Neutrophil (primary cell): Measurements from ENCODE around the gene CKB.

ENCODE experiments used
- H3K27ac ChIP-seq: fragments of 200-600 bp; sonication (generic); 2 replicates; pipeline ENCODE4 v1.5.1; 2016; ENCODE audit warnings: mild to moderate bottlenecking, moderate library complexity
- H3K27me3 ChIP-seq: fragments of 200-600 bp; sonication (generic); 2 replicates; pipeline ENCODE4 v1.6.0; 2016; ENCODE audit warnings: mild to moderate bottlenecking
- H3K36me3 ChIP-seq: fragments of 200-600 bp; sonication (generic); 2 replicates; pipeline ENCODE4 v1.5.1; 2017
- H3K4me1 ChIP-seq, 2 experiments: fragments of 200-600 bp in 1 of 2; sonication (generic) in 1 of 2; 1 replicate in 1 of 2; 2 replicates in 1 of 2; pipeline versions ENCODE4 v1.5.1 to v1.6.1; 2013 to 2016; ENCODE audit warnings: low read depth in 1 of 2, low read length in 1 of 2, mild to moderate bottlenecking in 1 of 2, moderate library complexity in 1 of 2; ENCODE audit not compliant: control insufficient read depth in 1 of 2, insufficient read depth in 1 of 2
- H3K4me3 ChIP-seq, 2 experiments: fragments of 200-600 bp in 1 of 2; sonication (generic) in 1 of 2; 1 replicate in 1 of 2; 2 replicates in 1 of 2; pipeline ENCODE4 v1.5.1; 2013 to 2016; ENCODE audit warnings: low read depth in 1 of 2, low read length in 1 of 2, mild to moderate bottlenecking in 1 of 2, moderate library complexity in 1 of 2
- H3K9me3 ChIP-seq: fragments of 200-600 bp; sonication (generic); 2 replicates; pipeline ENCODE4 v1.5.1; 2016
- TF ChIP-seq, protein P1 (sequence below): fragments of 200-600 bp; sonication (generic); IDR thresholded peaks from 2 replicates; pipeline ENCODE4 v1.5.1; 2016; ENCODE audit warnings: antibody characterized with exemption

CKB gene

DNA sequence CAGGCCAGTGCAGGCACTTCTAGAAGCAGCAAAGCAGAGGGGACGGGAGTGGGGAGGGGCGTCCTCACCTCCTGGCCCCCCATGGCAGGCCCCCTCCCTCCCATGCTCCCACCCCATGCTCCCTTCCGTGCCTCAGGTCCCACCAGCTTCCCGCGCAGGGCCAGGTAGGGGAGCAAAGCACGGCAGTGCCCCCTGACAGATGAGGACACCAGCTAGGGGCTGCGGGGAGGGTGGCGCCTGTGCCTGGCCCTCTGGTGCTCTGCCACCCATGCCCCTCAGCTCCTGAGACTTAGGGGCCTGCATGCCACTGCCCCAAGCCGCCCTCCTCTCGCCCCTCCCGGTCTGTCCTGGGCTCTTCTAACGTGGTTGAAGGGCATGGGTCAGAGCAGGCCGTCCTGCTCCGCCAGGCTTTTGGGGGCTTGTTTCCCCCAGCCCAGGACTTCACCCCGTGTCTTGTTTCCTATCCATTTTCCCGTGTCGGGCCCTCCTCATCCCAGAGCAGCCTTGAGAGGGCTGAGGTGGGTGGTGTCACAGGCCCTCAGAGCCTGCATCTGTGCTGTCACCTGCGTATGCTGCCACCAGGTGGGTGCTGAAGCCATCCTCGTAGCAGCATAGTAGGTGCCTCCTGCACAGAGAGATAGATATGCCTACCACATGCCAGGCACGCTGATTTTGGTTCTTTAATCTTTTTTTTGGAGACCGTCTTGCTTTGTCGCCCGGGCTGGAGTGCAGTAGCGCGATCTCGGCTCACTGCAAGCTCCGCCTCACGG, 16.6 kb upstream of the CKB start:
- no peaks in the 10 kb centered on the region for H3K9me3 ChIP-seq
- TF ChIP-seq, protein P1, sequence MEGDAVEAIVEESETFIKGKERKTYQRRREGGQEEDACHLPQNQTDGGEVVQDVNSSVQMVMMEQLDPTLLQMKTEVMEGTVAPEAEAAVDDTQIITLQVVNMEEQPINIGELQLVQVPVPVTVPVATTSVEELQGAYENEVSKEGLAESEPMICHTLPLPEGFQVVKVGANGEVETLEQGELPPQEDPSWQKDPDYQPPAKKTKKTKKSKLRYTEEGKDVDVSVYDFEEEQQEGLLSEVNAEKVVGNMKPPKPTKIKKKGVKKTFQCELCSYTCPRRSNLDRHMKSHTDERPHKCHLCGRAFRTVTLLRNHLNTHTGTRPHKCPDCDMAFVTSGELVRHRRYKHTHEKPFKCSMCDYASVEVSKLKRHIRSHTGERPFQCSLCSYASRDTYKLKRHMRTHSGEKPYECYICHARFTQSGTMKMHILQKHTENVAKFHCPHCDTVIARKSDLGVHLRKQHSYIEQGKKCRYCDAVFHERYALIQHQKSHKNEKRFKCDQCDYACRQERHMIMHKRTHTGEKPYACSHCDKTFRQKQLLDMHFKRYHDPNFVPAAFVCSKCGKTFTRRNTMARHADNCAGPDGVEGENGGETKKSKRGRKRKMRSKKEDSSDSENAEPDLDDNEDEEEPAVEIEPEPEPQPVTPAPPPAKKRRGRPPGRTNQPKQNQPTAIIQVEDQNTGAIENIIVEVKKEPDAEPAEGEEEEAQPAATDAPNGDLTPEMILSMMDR: no peak
- no peak overlapping the region for H3K27ac ChIP-seq
- H3K4me1 ChIP-seq: no peaks in the 10 kb centered on the region
- no peaks in the 10 kb centered on the region for H3K36me3 ChIP-seq
- H3K27me3 ChIP-seq: peaks cover 43% of the 10 kb centered on the region
- no peak overlapping the region for H3K4me3 ChIP-seq

DNA sequence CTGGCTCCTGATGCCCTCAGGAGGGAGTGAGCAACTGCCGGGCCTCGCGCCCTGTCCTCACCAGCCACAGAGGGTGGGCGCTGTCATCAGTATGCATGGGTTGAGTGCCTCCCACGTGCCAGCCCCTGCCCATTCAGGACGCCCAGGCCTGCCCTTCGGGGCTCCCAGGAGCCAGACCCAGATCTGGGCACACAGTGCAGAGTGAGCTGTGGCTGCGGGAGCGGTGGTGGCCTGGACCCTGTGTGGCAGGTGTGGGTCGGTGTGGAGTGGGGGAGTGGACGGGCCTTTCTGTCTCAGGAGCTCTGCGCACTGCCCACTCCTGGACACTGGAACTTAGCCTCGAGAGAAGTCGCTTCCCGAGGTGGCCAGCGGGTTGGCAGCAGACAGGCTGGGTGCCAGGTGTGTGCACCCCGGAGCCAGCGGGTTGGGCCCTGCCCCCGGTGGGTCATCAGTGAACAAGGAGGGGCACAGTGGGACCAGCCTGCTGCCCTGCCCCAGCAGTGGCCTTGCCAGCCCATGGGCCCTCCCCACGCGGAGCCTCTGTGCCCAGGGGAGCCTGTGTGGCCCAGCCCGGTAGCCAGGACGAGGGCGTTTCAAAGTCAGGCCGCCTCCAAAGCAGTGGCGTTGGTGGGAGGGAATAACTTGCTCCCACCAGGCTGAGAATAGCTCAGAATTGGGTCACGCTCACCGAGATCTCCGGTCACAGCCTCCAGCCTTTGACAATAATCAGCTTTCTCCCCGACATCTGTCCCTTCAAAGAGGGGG, 15.8 kb upstream of the CKB start:
- no peak overlapping the region for H3K27ac ChIP-seq
- TF ChIP-seq, protein P1: no peak
- no peaks in the 10 kb centered on the region for H3K36me3 ChIP-seq
- peaks cover 43% of the 10 kb centered on the region for H3K27me3 ChIP-seq
- no peaks in the 10 kb centered on the region for H3K9me3 ChIP-seq
- H3K4me1 ChIP-seq: no peaks in the 10 kb centered on the region
- no peak overlapping the region for H3K4me3 ChIP-seq

DNA sequence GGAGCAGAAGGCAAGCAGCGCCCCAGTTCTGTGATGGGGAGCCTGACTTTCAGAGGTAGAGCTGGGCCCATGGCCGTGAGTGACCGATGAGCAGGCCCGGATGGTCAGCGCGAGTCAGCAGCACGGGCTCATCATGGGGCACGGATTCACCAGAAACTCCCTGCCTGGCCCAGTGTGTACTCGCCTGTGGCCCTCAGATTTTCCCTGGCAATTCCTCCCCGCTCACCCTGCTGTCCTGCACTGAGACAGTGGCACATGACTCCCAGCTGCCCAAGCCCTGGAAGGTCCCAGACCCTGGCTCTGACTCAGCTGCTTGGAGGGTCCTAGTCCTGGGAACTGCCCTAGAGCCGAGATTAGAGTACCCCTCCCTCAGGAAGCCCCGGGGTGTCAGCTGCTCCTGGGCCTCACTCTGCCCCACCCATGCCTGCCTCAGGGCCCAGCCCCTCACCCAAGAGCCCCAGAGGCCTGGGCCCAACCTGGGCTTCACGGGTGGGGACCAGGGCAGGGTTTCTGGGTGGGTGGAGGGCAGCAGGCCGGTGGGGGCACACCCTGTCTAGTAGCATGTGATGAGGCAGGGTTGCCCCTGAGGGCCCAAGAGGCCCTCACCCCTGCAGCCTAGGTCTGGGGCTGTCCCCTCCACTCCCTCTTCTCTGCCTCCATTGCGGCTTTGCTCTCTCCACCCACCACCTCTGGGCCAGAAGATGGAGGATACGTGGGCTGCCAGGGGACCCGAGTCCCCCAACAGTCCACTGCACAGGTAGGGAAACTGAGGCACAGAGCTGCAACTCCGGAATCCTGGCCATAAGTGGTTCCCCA, 14.8 kb upstream of the CKB start:
- Histone ChIP-seq H3K27ac (no peak overlapping the region), H3K36me3 (no peaks in the 10 kb centered on the region), H3K4me3 (no peak overlapping the region), H3K27me3 (peaks cover 43% of the 10 kb centered on the region), H3K4me1 (no peaks in the 10 kb centered on the region), H3K9me3 (no peaks in the 10 kb centered on the region)
- TF ChIP-seq, protein P1: no peak

DNA sequence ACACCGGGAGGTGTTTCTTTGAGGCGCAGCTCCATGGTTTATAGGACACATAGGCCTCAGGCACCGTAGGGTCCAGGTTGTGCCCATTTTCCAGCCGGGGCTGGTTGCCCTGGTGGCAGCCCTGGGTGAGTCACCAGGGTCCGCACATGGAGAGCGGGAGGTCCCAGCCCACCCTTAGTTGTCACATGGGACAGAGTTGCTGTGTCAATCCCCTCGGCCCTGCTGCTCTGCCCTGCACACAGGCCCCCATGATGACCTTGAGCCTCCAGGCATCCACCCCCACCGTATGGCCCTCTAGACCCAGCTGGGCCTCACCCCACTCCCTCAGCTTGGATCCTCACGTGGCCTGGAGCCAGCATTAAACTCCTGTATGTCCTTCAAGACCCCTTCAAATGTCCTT, 14.1 kb upstream of the CKB start:
- Histone ChIP-seq H3K27me3 (peaks cover 38% of the 10 kb centered on the region), H3K4me3 (no peak overlapping the region), H3K4me1 (no peaks in the 10 kb centered on the region), H3K27ac (no peak overlapping the region), H3K36me3 (no peaks in the 10 kb centered on the region), H3K9me3 (no peaks in the 10 kb centered on the region)
- TF ChIP-seq, protein P1: no peak

DNA sequence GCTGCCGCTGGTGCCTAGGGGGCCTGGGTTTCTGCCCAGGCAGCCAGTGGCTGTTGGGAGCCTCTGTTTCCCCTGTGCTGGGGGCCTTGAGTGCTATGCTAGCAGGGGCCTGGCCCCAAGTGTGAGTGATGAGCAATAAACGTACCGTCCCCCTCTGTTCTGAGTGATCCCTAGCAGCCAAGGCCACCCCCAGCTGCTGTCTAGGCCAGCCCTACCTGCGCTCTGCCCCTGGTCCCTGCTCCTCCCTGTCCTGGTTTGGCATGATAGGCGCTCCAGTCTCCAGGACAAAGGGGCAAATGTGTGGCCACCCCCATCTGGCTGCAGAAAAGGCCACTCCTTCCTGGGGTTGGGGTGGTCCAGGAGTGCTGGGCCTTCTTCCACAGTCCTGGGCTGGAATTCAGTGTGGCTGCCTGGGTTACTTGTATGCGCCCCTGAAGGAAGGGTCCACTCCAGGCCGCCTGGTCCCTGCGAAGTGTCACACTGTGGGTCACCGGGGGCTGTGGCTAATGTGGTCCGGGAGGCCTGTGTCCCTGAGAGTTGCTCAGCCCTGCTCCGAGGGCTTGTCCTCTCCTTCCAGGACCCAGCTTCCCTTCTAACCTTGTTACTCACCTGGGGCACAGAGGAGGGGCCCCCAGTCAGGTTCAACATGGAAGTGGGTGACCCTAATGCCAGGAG, 13.4 kb upstream of the CKB start:
- Histone ChIP-seq H3K9me3 (no peaks in the 10 kb centered on the region), H3K36me3 (no peaks in the 10 kb centered on the region), H3K27ac (no peak overlapping the region), H3K4me3 (no peak overlapping the region), H3K27me3 (peaks cover 31% of the 10 kb centered on the region), H3K4me1 (no peaks in the 10 kb centered on the region)
- TF ChIP-seq, protein P1: no peak
